Erythroblast (primary cell): ENCODE results near the gene OBSCN.

Source experiments
- GATA1 ChIP-seq: IDR thresholded peaks from 2 replicates; pipeline ENCODE4 v1.6.1; 2011; ENCODE audit warnings: low read depth, mild to moderate bottlenecking, control low read depth, low read length, moderate library complexity
- POLR2A ChIP-seq: IDR thresholded peaks from 2 replicates; pipeline ENCODE4 v1.6.1; 2011; ENCODE audit warnings: mild to moderate bottlenecking, low read length

GRCh38 chr1:228168563-228169270, 39.1 kb upstream of the OBSCN start:
- TF ChIP-seq POLR2A: no peak
- no peak for TF ChIP-seq GATA1
